HepG2 (cell line): ENCODE results near the gene TIMM17A. TPM values are rescaled to one million over a fixed set of nuclear protein-coding genes. Genes with fewer than 3 reads are reported as not detected.
A peak's percentile ranks its signal among the peaks of the same experiment; 100 is the strongest.

Experiments used
- ATAC-seq: fragments of 200-7000 bp; cut with Tn5 transposase; 3 replicates; pipeline ENCODE4 v1.9.1; 2020; ENCODE audit warnings: mild to moderate bottlenecking, moderate library complexity
- BruUV-seq: library from RNA; stranded (reverse); fragments of 400-500 nt; replicated peaks from 2 replicates; lab custom pipeline; 2021; lab: Mats Ljungman, UMichigan
- CTCF ChIA-PET: fragments of 300-600 bp; formaldehyde crosslinking; extraction: SDS; loops from one replicate; lab custom pipeline; 2021; ENCODE audit warnings: low total read pairs, inconsistent platforms, low intra/inter-chr PET ratio; lab: Yijun Ruan, JAX
- POLR2A ChIA-PET: fragments of 350-600 bp; sonication (Branson Sonifier 250); formaldehyde crosslinking; loops from one replicate; lab custom pipeline; 2020; ENCODE audit warnings: antibody characterized with exemption, inconsistent platforms; lab: Yijun Ruan, JAX
- DNase-seq: peaks from one replicate; pipeline ENCODE4 v3.0.0-alpha.2; 2015; ENCODE audit warnings: low spot score
- FAIRE-seq: peaks from 3 replicates; lab custom pipeline; 2011; peaks lifted over from hg19 to GRCh38; lab: Jason Lieb, UNC
- H2AFZ ChIP-seq: one replicate; pipeline ENCODE4 v1.6.1; 2011; ENCODE audit warnings: low read length, inconsistent platforms
- H3K27ac ChIP-seq: fragments of 300-600 bp; 3 replicates; pipeline ENCODE4 v1.8.0; 2011; ENCODE audit warnings: mixed run types, mild to moderate bottlenecking, mixed read lengths, low read length, inconsistent platforms; ENCODE audit not compliant: insufficient read depth; ENCODE audit errors: extremely low read length
- H3K27me3 ChIP-seq, 2 experiments: fragments of 200-600 bp in 1 of 2; 2 replicates in 1 of 2; 3 replicates in 1 of 2; pipeline versions ENCODE4 v1.6.0 to v1.8.0; 2011; ENCODE audit warnings: low read length in 2 of 2, mild to moderate bottlenecking in 2 of 2, moderate library complexity in 2 of 2, inconsistent platforms in 1 of 2; ENCODE audit not compliant: insufficient read depth in 2 of 2, control insufficient read depth in 1 of 2
- H3K36me3 ChIP-seq, 2 experiments: fragments of 200-600 bp in 1 of 2; replicated peaks in 1 of 2; 2 replicates in 1 of 2; 3 replicates in 1 of 2; pipeline versions ENCODE4 v1.5.1 to v1.8.0; 2011; ENCODE audit warnings: low read length in 2 of 2, inconsistent platforms in 1 of 2; ENCODE audit not compliant: insufficient read depth in 2 of 2, control insufficient read depth in 1 of 2
- H3K4me1 ChIP-seq: 2 replicates; pipeline ENCODE4 v1.5.1; 2012; ENCODE audit warnings: low read length, inconsistent platforms; ENCODE audit not compliant: insufficient read depth
- H3K4me2 ChIP-seq: 2 replicates; pipeline ENCODE4 v1.6.0; 2011; ENCODE audit warnings: low read depth, low read length, inconsistent platforms
- H3K4me3 ChIP-seq, 3 experiments: fragments of 200-600 bp in 1 of 3; sonication (generic), shearing (Covaris generic) in 1 of 3; replicated peaks in 1 of 3; 2 replicates each; pipeline ENCODE4 v1.5.1; 2011 to 2016; ENCODE audit warnings: low read length in 3 of 3, inconsistent platforms in 2 of 3, low read depth in 2 of 3, mild to moderate bottlenecking in 2 of 3, control low read depth in 1 of 3, mixed read lengths in 1 of 3; ENCODE audit not compliant: insufficient read depth in 1 of 3
- H3K79me2 ChIP-seq: one replicate; pipeline ENCODE4 v1.6.1; 2011; ENCODE audit warnings: low read length, inconsistent platforms; ENCODE audit not compliant: insufficient read depth
- H3K9ac ChIP-seq: 2 replicates; pipeline ENCODE4 v1.6.0; 2011; ENCODE audit warnings: mild to moderate bottlenecking, low read depth, low read length, inconsistent platforms; ENCODE audit not compliant: insufficient read depth
- H3K9me3 ChIP-seq: 2 replicates; pipeline ENCODE4 v1.5.1; 2012; ENCODE audit warnings: mild to moderate bottlenecking, low read length
- H4K20me1 ChIP-seq: 2 replicates; pipeline ENCODE4 v1.6.0; 2011; ENCODE audit warnings: inconsistent platforms, mild to moderate bottlenecking, low read length, moderate library complexity; ENCODE audit not compliant: insufficient read depth
- AGO2 ChIP-seq: fragments of 200-400 bp; formaldehyde crosslinking; optimal IDR thresholded peaks from 2 replicates; pipeline ENCODE3; 2017; ENCODE audit warnings: mild to moderate bottlenecking, low read depth, low read length, moderate library complexity
- CCAR2 ChIP-seq: fragments of 200-400 bp; formaldehyde crosslinking; optimal IDR thresholded peaks from 2 replicates; pipeline ENCODE3; 2018; ENCODE audit warnings: low read depth, mild to moderate bottlenecking, low read length, moderate library complexity
- CREM ChIP-seq, 2 experiments: sonication (generic) in 1 of 2; formaldehyde crosslinking in 1 of 2; IDR thresholded peaks; 2 replicates each; pipeline versions ENCODE4 v1.4.0 to v1.6.1; 2016 to 2020; ENCODE audit warnings: antibody characterized with exemption in 1 of 2, mild to moderate bottlenecking in 1 of 2, missing genetic modification reagents in 1 of 2
- ESRRA ChIP-seq: sonication (generic); formaldehyde crosslinking; IDR thresholded peaks from 2 replicates; pipeline ENCODE4 v1.5.1; 2020; ENCODE audit warnings: mild to moderate bottlenecking, low read depth, missing genetic modification reagents
- SAP130 ChIP-seq: IDR thresholded peaks from 2 replicates; pipeline ENCODE4 v1.6.1; 2016; ENCODE audit warnings: low read depth
- UBTF ChIP-seq: sonication (generic); formaldehyde crosslinking; IDR thresholded peaks from 2 replicates; pipeline ENCODE4 v1.4.0; 2020; ENCODE audit warnings: mild to moderate bottlenecking, missing genetic modification reagents
- ZNF101 ChIP-seq: sonication (generic); formaldehyde crosslinking; IDR thresholded peaks from 2 replicates; pipeline ENCODE4 v1.4.0; 2020; ENCODE audit warnings: mild to moderate bottlenecking, low read depth, missing genetic modification reagents, borderline replicate concordance
- ZNF280B ChIP-seq: sonication (generic); formaldehyde crosslinking; IDR thresholded peaks from 2 replicates; pipeline ENCODE4 v1.5.0; 2020; ENCODE audit warnings: missing genetic modification reagents, mild to moderate bottlenecking, borderline replicate concordance
- ZNF343 ChIP-seq: sonication (generic); formaldehyde crosslinking; IDR thresholded peaks from 2 replicates; pipeline ENCODE4 v1.4.0; 2020; ENCODE audit warnings: mild to moderate bottlenecking, missing genetic modification reagents
- WGBS: methylation state at CpG from one replicate; pipeline ENCODE4 v1.1.6; 2017; ENCODE audit warnings: low lambda C conversion rate; 5-methylcytosine and 5-hydroxymethylcytosine counted together
- in situ Hi-C: cut with HindIII; loops from 2 replicates; pipeline ENCODE4 v1.10.0; 2017; ENCODE audit warnings: low pct_unique_long_range_greater_than_20kb; ENCODE audit not compliant: extremely low pct_ligation_motif_present
- intact Hi-C: fragments of 100-400 bp; cut with micrococcal nuclease; formaldehyde crosslinking; loops from one replicate; pipeline ENCODE4 v1.10.0; 2022; ENCODE audit not compliant: unreplicated experiment
- polyA plus RNA-seq, 8 experiments: library from polyadenylated mRNA; depleted of rRNA in 3 of 8; stranded (reverse) in 7 of 8; unstranded in 1 of 8; fragments of >200 nt; fragmentation: Illumina TruSeq in 4 of 8; extraction: Trizol in 4 of 8; gene quantifications; 2 replicates each; pipeline versions ENCODE4 v1.2.1 to v1.2.3, GENCODE V29; 2011 to 2016; ENCODE audit warnings: low read depth in 4 of 8, missing spikeins in 1 of 8, mixed read lengths in 1 of 8; ENCODE audit not compliant: insufficient read depth in 1 of 8
- total RNA-seq, 5 experiments: library from RNA; depleted of rRNA; stranded (reverse); fragments of >200 nt; fragmentation: Illumina TruSeq; extraction: Trizol; gene quantifications; 2 replicates each; pipeline ENCODE4 v1.2.3, GENCODE V29; 2016; ENCODE audit warnings: low read depth in 1 of 5

TIMM17A gene
- total and polyA plus RNA-seq, 2 of the 13 experiments (the other 11 are each of a cell fraction or from before 2014, with no cell fraction given), result 50.8 to 97.8 TPM

- TF ChIP-seq ZNF101 (no peak), AGO2 (no peak), ESRRA (CRISPR knock-in tag) (no peak), ZNF280B (CRISPR knock-in tag) (no peak)
Measured at GRCh38 chr1:202007304-202007703, 52.0 kb downstream of the TIMM17A start (continued).

GRCh38 chr1:202007805-202008489 is 52.6 kb downstream of the TIMM17A start:
- H3K4me1 ChIP-seq, result peaks cover 60% of the 10 kb centered on the region
- intact Hi-C loops, result no loop called here
- peak overlapping the region; percentile 55; the same call in 1 of the 2 replicates for H3K4me2 ChIP-seq
- ChIA-PET CTCF (interaction anchor here (3.9 kb wide), 1 partner anchor 111 kb away, joined by 40 read pairs; no protein-coding TSS in a partner anchor), POLR2A (interaction anchor here (0.8 to 2.0 kb wide), 5 partner anchors 10 to 112 kb away, joined by 3 to 5 read pairs (median 3); no protein-coding TSS in a partner anchor)
- no peaks in the 10 kb centered on the region; a peak in 1 of 5 replicates for H3K27me3 ChIP-seq
- peaks cover 18 to 40% of the 10 kb centered on the region in 2 experiments for H3K36me3 ChIP-seq
- 94% methylated on average over 9 of the region's 11 CpGs for WGBS
- no peak for TF ChIP-seq CREM (IDR thresholded peaks at IDR 0.05)
- no peak for TF ChIP-seq CREM (CRISPR knock-in tag; IDR thresholded peaks at IDR 0.05)
- TF ChIP-seq ZNF343 (CRISPR knock-in tag), result no peak
- no peak for TF ChIP-seq CCAR2
- no peak for TF ChIP-seq SAP130 (CRISPR knock-in tag)
- TF ChIP-seq UBTF, result no peak
- DNase-seq, result no peak
- peaks cover 35% of the 10 kb centered on the region for H4K20me1 ChIP-seq
- no peak overlapping the region for H3K27ac ChIP-seq
- in situ Hi-C loops, result no loop called here
- ATAC-seq, result no peak
- H3K4me3 ChIP-seq, result peak overlapping the region in 1 of 3 experiments; percentile 24; a peak in 1 of 6 replicates
- H3K9me3 ChIP-seq, result no peaks in the 10 kb centered on the region
- BruUV-seq, result no TSS peak
- no peak overlapping the region for H3K9ac ChIP-seq
- peaks cover 33% of the 10 kb centered on the region for H3K79me2 ChIP-seq
- no peak for FAIRE-seq
- no peak overlapping the region for H2AFZ ChIP-seq
